Right lobe of liver (tissue), 6 donors: ENCODE results near the gene SMCO2. TPM values are rescaled to one million over a fixed set of nuclear protein-coding genes. Genes with fewer than 3 reads are reported as not detected.

Experiments
- ATAC-seq, 4 donors: fragments of 200-7000 bp; cut with Tn5 transposase; one replicate each; pipeline ENCODE4 v1.9.1; 2020; ENCODE audit warnings: mild to moderate bottlenecking in 4 of 4, moderate library complexity in 4 of 4
- DNase-seq, 3 donors: peaks; one replicate each; pipeline ENCODE4 v3.0.0-alpha.2; 2020
- H3K27ac ChIP-seq, 3 donors: fragments of 200-600 bp; one replicate each; pipeline ENCODE4 v1.8.0; 2022
- H3K27me3 ChIP-seq, 2 donors: fragments of 200-600 bp; one replicate each; pipeline ENCODE4 v1.8.0; 2022
- H3K36me3 ChIP-seq, 4 donors: fragments of 200-600 bp; sonication (generic) in 1 of 4; one replicate each; pipeline versions ENCODE4 v1.5.1 to v1.8.0; 2017 to 2022; ENCODE audit warnings: control low read depth in 1 of 4
- H3K4me1 ChIP-seq, 4 donors: fragments of 200-600 bp; sonication (generic) in 1 of 4; one replicate each; pipeline versions ENCODE4 v1.5.1 to v1.8.0; 2017 to 2022; ENCODE audit warnings: control low read depth in 1 of 4
- H3K4me3 ChIP-seq, 3 donors: fragments of 200-600 bp; one replicate each; pipeline ENCODE4 v1.8.0; 2022
- H3K9me3 ChIP-seq, 4 donors: fragments of 200-600 bp; sonication (generic) in 1 of 4; one replicate each; pipeline versions ENCODE4 v1.5.1 to v1.8.0; 2017 to 2022; ENCODE audit warnings: control low read depth in 1 of 4
- CTCF ChIP-seq, 4 donors: fragments of 200-600 bp in 3 of 4; fragments of 450-650 bp in 1 of 4; IDR thresholded peaks; one replicate each; pipeline versions ENCODE4 v1.5.1 to v1.8.0; 2016 to 2022; ENCODE audit warnings: antibody characterized with exemption in 4 of 4, mild to moderate bottlenecking in 2 of 4
- POLR2A ChIP-seq: fragments of 450-650 bp; IDR thresholded peaks from one replicate; pipeline ENCODE4 v1.6.1; 2017; ENCODE audit warnings: antibody characterized with exemption, mild to moderate bottlenecking
- WGBS: methylation state at CpG from one replicate; pipeline ENCODE4 v1.1.6; 2018; ENCODE audit warnings: low coverage, low lambda C conversion rate; ENCODE audit not compliant: insufficient coverage; ENCODE audit errors: missing lambda C conversion rate; 5-methylcytosine and 5-hydroxymethylcytosine counted together
- intact Hi-C, 2 donors: fragments of 100-400 bp; cut with DNase I; formaldehyde crosslinking; loops; one replicate each; pipeline versions ENCODE4 v1.11.2 to v1.14.1; 2022
- total RNA-seq, 6 experiments: library from RNA; depleted of rRNA in 2 of 6; stranded (reverse); fragments of >200 nt in 2 of 6; fragmentation: NEBNext Ultra II Directional in 3 of 6; extraction: Animal tissue kit (Norgen Biotek cat#: 25700) in 3 of 6; gene quantifications; one replicate each; pipeline versions ENCODE4 v1.1.0 to v1.2.4, GENCODE V29; 2016 to 2023
- donor health status: DM: no; HTN: yes; CAD: no.
- donor health status: DM: no; HTN: no; CAD: no.
- donor health status: DM: no; HTN: no; CAD: no.
- donor health status: DM: no; HTN: yes; CAD: no.
- donor health status: DM: no; HTN: yes; CAD: no.

The SMCO2 gene
- total RNA-seq, 6 experiments from 2014 or later = 0.31 TPM; not detected in 5

GRCh38 chr12:27453421-27453820 lies 6.9 kb downstream of the SMCO2 start:
- intact Hi-C loops = no loop called here
- Histone ChIP-seq H3K36me3 (no peaks in the 10 kb centered on the region), H3K4me3 (no peak overlapping the region), H3K27ac (no peak overlapping the region), H3K4me1 (no peaks in the 10 kb centered on the region), H3K9me3 (no peaks in the 10 kb centered on the region), H3K27me3 (no peaks in the 10 kb centered on the region)
- 61% methylated on average over 2 of the region's 2 CpGs for WGBS
- DNase-seq (no peak), ATAC-seq (no peak)
- no peak for TF ChIP-seq POLR2A
- no peak for TF ChIP-seq CTCF (IDR thresholded peaks at IDR 0.05)

- DNase-seq (no peak), ATAC-seq (no peak)
- WGBS = 92% methylated on average over 1 of the region's 3 CpGs
- H3K27ac ChIP-seq = no peak overlapping the region
- no peaks in the 10 kb centered on the region for H3K9me3 ChIP-seq
- H3K4me1 ChIP-seq = no peaks in the 10 kb centered on the region
- intact Hi-C loops = no loop called here
- no peaks in the 10 kb centered on the region for H3K27me3 ChIP-seq
- H3K36me3 ChIP-seq = no peaks in the 10 kb centered on the region
- no peak overlapping the region for H3K4me3 ChIP-seq
- no peak for TF ChIP-seq CTCF (IDR thresholded peaks at IDR 0.05)
- TF ChIP-seq POLR2A = no peak
Measured at GRCh38 chr12:27455589-27455988, 9.1 kb downstream of the SMCO2 start.

GRCh38 chr12:27456618-27457017 lies 10.1 kb downstream of the SMCO2 start:
- DNase-seq = no peak
- Histone ChIP-seq H3K36me3 (no peaks in the 10 kb centered on the region), H3K4me3 (no peak overlapping the region), H3K27me3 (no peaks in the 10 kb centered on the region), H3K27ac (no peak overlapping the region), H3K4me1 (no peaks in the 10 kb centered on the region), H3K9me3 (no peaks in the 10 kb centered on the region)
- WGBS = 82% methylated on average over 3 of the region's 3 CpGs
- TF ChIP-seq CTCF (IDR thresholded peaks at IDR 0.05) = no peak
- no peak for TF ChIP-seq POLR2A
- intact Hi-C loops = no loop called here
- peak in 2 of 4 donors; percentile 37 to 44 for ATAC-seq

- Histone ChIP-seq H3K27ac (no peak overlapping the region), H3K27me3 (no peaks in the 10 kb centered on the region), H3K36me3 (no peaks in the 10 kb centered on the region), H3K4me1 (no peaks in the 10 kb centered on the region), H3K9me3 (no peaks in the 10 kb centered on the region), H3K4me3 (no peak overlapping the region)
- no peak for DNase-seq
- WGBS = 47% methylated on average over 6 of the region's 7 CpGs
- ATAC-seq = peak in 3 of 4 donors; percentile 43 to 61 (median 44)
- TF ChIP-seq POLR2A (no peak), CTCF (IDR thresholded peaks at IDR 0.05) (no peak)
- intact Hi-C loops = no loop called here
Measured at GRCh38 chr12:27460471-27460978, 14.0 kb downstream of the SMCO2 start.
